WTC11 (cell line): Measurements from ENCODE around the gene WDR48. TPM values are rescaled to one million over a fixed set of nuclear protein-coding genes. Genes with fewer than 3 reads are reported as not detected.

Source experiments
- ATAC-seq: fragments of 200-7000 bp; cut with Tn5 transposase; 2 replicates; pipeline ENCODE4 v1.10.0; 2021; ENCODE audit warnings: mild to moderate bottlenecking, moderate library complexity
- CTCF ChIA-PET: fragments of 300-600 bp; sonication (Branson Sonifier 250); formaldehyde crosslinking; loops from one replicate; lab custom pipeline; 2021; ENCODE audit warnings: antibody characterized with exemption; lab: Charles Lee
- POLR2A ChIA-PET: fragments of 350-600 bp; sonication (Branson Sonifier 250); formaldehyde crosslinking; loops from one replicate; lab custom pipeline; 2021; ENCODE audit warnings: antibody characterized with exemption; lab: Charles Lee
- DNase-seq: peaks from one replicate; pipeline ENCODE4 v3.0.0; 2021; ENCODE audit warnings: low spot score
- H3K27ac Mint-ChIP-seq: 2 replicates; pipeline ENCODE4 v1.8.0; 2021; ENCODE audit warnings: mixed read lengths
- H3K27me3 Mint-ChIP-seq: 2 replicates; pipeline ENCODE4 v1.8.0; 2021; ENCODE audit warnings: low read depth, mild to moderate bottlenecking, moderate library complexity, mixed read lengths
- H3K36me3 Mint-ChIP-seq: 2 replicates; pipeline ENCODE4 v1.8.0; 2021; ENCODE audit warnings: mixed read lengths
- H3K4me1 Mint-ChIP-seq: 2 replicates; pipeline ENCODE4 v1.8.0; 2022; ENCODE audit warnings: mixed read lengths
- H3K4me3 Mint-ChIP-seq: 2 replicates; pipeline ENCODE4 v1.8.0; 2021; ENCODE audit warnings: mild to moderate bottlenecking, moderate library complexity, mixed read lengths
- H3K9me3 Mint-ChIP-seq: 2 replicates; pipeline ENCODE4 v1.8.0; 2021; ENCODE audit warnings: mixed read lengths
- ATF1 ChIP-seq: sonication (generic); formaldehyde crosslinking; IDR thresholded peaks from 2 replicates; pipeline ENCODE4 v1.8.1; 2023; ENCODE audit warnings: mild to moderate bottlenecking, moderate library complexity, missing genetic modification reagents
- CBFB ChIP-seq: sonication (generic); formaldehyde crosslinking; IDR thresholded peaks from 2 replicates; pipeline ENCODE4 v1.8.1; 2022; ENCODE audit warnings: mild to moderate bottlenecking, low read depth, missing genetic modification reagents
- FOXP1 ChIP-seq: sonication (generic); formaldehyde crosslinking; IDR thresholded peaks from 2 replicates; pipeline ENCODE4 v1.8.0; 2022; ENCODE audit warnings: missing genetic modification reagents, mild to moderate bottlenecking, moderate library complexity, borderline replicate concordance
- GTF2I ChIP-seq: fragments of 250-450 bp; sonication (Bioruptor Pico); conservative IDR thresholded peaks from 2 replicates; pipeline ENCODE4 v1.4.0; 2021; ENCODE audit warnings: mild to moderate bottlenecking
- JAZF1 ChIP-seq: fragments of 250-450 bp; sonication (Bioruptor Pico); IDR thresholded peaks from 2 replicates; pipeline ENCODE4 v1.9.0; 2021; ENCODE audit warnings: moderate library complexity, mild to moderate bottlenecking, inconsistent platforms
- NR1H2 ChIP-seq: sonication (generic); formaldehyde crosslinking; IDR thresholded peaks from 2 replicates; pipeline ENCODE4 v1.9.0; 2021; ENCODE audit warnings: mild to moderate bottlenecking, moderate library complexity, missing genetic modification reagents
- RORB ChIP-seq: fragments of 250-450 bp; sonication (Bioruptor Pico); IDR thresholded peaks from 2 replicates; pipeline ENCODE4 v1.9.0; 2021; ENCODE audit warnings: mild to moderate bottlenecking
- ZBTB21 ChIP-seq: sonication (generic); formaldehyde crosslinking; IDR thresholded peaks from 2 replicates; pipeline ENCODE4 v1.8.1; 2023; ENCODE audit warnings: mild to moderate bottlenecking, missing genetic modification reagents, borderline replicate concordance
- ZNF263 ChIP-seq: sonication (generic); formaldehyde crosslinking; IDR thresholded peaks from 2 replicates; pipeline ENCODE4 v1.8.1; 2022; ENCODE audit warnings: low read depth, mild to moderate bottlenecking, moderate library complexity, missing genetic modification reagents
- ZNF317 ChIP-seq: sonication (generic); formaldehyde crosslinking; IDR thresholded peaks from 2 replicates; pipeline ENCODE4 v1.8.1; 2023; ENCODE audit warnings: low read depth, mild to moderate bottlenecking, moderate library complexity, missing genetic modification reagents, borderline replicate concordance
- total RNA-seq: library from RNA; stranded (reverse); gene quantifications from 3 replicates; pipeline ENCODE4 v1.2.3, GENCODE V29; 2021
- TF ChIP-seq, protein P1 (sequence below): sonication (generic); formaldehyde crosslinking; IDR thresholded peaks from 2 replicates; pipeline ENCODE4 v1.8.1; 2022; ENCODE audit warnings: low read depth, missing genetic modification reagents, borderline replicate concordance
- TF ChIP-seq, protein P2 (sequence below): sonication (generic); formaldehyde crosslinking; IDR thresholded peaks from 2 replicates; pipeline ENCODE4 v1.8.1; 2022; ENCODE audit warnings: low read depth, mild to moderate bottlenecking, moderate library complexity, missing genetic modification reagents, borderline replicate concordance
- TF ChIP-seq, protein P3 (sequence below): sonication (generic); formaldehyde crosslinking; IDR thresholded peaks from 2 replicates; pipeline ENCODE4 v1.8.0; 2023; ENCODE audit warnings: missing genetic modification reagents
- TF ChIP-seq, protein P4 (sequence below): sonication (generic); formaldehyde crosslinking; IDR thresholded peaks from 2 replicates; pipeline ENCODE4 v1.8.0; 2023; ENCODE audit warnings: missing genetic modification reagents, mild to moderate bottlenecking, borderline replicate concordance
- TF ChIP-seq, protein P5 (sequence below): sonication (generic); formaldehyde crosslinking; IDR thresholded peaks from 2 replicates; pipeline ENCODE4 v1.8.1; 2022; ENCODE audit warnings: mild to moderate bottlenecking, moderate library complexity, missing genetic modification reagents
- TF ChIP-seq, protein P6 (sequence below): sonication (generic); formaldehyde crosslinking; IDR thresholded peaks from 2 replicates; pipeline ENCODE4 v1.8.1; 2022; ENCODE audit warnings: mild to moderate bottlenecking, missing genetic modification reagents, moderate library complexity, borderline replicate concordance

Gene WDR48
- total RNA-seq, 1 experiment from 2014 or later: 40.9 TPM

DNA sequence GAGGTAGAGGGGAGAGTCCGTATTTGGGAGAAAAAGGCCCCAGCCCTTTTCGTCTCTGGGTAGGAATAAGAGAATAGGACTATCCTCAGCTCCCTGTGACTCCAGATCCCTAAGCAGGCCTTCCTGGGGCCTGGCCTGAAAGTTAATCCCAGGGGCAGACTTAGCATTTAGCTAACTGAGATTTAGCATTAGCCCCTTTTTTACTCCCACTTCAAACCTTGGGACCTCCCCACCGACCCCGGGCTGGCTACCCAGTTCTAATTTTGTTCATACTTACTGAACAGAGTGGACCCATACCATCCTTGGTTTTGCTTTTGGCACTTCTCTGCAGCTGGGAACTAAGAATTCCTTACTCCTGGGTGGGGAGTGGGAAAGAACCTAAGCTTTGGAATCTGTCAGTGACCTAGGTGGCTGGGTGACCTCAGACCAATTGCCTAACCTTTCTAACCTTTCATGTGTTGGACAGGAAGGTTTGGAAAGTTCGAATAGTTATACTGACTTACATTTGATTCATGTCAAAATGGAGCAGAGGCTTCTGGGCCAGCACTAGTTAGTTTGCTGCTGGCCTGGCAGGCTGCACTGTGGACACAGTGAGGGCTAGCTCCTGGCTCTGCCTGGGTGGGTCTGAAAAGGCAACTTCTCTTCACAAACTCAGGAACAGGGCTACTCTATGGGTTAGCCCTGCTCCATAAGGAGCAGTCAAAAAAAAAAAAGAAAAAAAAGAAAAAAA lies 67.3 kb downstream of the WDR48 start:
- CTCF ChIA-PET: interaction anchor here (2.1 to 4.4 kb wide), 2 partner anchors 169 to 173 kb away, joined by 8 to 35 read pairs; no protein-coding TSS in a partner anchor
- Mint-ChIP-seq H3K27me3 (no peaks in the 10 kb centered on the region), H3K4me1 (no peaks in the 10 kb centered on the region)
- ATAC-seq: no peak
- TF ChIP-seq ZBTB21 (no peak), ZNF263 (CRISPR knock-in tag) (no peak), GTF2I (CRISPR knock-in tag) (no peak), NR1H2 (CRISPR knock-in tag) (no peak), CBFB (CRISPR knock-in tag) (no peak), RORB (CRISPR knock-in tag) (no peak), JAZF1 (no peak), ATF1 (CRISPR knock-in tag) (no peak), ZNF317 (CRISPR knock-in tag) (no peak), FOXP1 (CRISPR knock-in tag) (no peak)
- TF ChIP-seq, protein P1, sequence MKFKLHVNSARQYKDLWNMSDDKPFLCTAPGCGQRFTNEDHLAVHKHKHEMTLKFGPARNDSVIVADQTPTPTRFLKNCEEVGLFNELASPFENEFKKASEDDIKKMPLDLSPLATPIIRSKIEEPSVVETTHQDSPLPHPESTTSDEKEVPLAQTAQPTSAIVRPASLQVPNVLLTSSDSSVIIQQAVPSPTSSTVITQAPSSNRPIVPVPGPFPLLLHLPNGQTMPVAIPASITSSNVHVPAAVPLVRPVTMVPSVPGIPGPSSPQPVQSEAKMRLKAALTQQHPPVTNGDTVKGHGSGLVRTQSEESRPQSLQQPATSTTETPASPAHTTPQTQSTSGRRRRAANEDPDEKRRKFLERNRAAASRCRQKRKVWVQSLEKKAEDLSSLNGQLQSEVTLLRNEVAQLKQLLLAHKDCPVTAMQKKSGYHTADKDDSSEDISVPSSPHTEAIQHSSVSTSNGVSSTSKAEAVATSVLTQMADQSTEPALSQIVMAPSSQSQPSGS (CRISPR knock-in tag): no peak
- TF ChIP-seq, protein P2, sequence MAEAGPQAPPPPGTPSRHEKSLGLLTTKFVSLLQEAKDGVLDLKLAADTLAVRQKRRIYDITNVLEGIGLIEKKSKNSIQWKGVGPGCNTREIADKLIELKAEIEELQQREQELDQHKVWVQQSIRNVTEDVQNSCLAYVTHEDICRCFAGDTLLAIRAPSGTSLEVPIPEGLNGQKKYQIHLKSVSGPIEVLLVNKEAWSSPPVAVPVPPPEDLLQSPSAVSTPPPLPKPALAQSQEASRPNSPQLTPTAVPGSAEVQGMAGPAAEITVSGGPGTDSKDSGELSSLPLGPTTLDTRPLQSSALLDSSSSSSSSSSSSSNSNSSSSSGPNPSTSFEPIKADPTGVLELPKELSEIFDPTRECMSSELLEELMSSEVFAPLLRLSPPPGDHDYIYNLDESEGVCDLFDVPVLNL (CRISPR knock-in tag): no peak
- TF ChIP-seq, protein P3, sequence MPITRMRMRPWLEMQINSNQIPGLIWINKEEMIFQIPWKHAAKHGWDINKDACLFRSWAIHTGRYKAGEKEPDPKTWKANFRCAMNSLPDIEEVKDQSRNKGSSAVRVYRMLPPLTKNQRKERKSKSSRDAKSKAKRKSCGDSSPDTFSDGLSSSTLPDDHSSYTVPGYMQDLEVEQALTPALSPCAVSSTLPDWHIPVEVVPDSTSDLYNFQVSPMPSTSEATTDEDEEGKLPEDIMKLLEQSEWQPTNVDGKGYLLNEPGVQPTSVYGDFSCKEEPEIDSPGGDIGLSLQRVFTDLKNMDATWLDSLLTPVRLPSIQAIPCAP (CRISPR knock-in tag): no peak
- TF ChIP-seq, protein P4, sequence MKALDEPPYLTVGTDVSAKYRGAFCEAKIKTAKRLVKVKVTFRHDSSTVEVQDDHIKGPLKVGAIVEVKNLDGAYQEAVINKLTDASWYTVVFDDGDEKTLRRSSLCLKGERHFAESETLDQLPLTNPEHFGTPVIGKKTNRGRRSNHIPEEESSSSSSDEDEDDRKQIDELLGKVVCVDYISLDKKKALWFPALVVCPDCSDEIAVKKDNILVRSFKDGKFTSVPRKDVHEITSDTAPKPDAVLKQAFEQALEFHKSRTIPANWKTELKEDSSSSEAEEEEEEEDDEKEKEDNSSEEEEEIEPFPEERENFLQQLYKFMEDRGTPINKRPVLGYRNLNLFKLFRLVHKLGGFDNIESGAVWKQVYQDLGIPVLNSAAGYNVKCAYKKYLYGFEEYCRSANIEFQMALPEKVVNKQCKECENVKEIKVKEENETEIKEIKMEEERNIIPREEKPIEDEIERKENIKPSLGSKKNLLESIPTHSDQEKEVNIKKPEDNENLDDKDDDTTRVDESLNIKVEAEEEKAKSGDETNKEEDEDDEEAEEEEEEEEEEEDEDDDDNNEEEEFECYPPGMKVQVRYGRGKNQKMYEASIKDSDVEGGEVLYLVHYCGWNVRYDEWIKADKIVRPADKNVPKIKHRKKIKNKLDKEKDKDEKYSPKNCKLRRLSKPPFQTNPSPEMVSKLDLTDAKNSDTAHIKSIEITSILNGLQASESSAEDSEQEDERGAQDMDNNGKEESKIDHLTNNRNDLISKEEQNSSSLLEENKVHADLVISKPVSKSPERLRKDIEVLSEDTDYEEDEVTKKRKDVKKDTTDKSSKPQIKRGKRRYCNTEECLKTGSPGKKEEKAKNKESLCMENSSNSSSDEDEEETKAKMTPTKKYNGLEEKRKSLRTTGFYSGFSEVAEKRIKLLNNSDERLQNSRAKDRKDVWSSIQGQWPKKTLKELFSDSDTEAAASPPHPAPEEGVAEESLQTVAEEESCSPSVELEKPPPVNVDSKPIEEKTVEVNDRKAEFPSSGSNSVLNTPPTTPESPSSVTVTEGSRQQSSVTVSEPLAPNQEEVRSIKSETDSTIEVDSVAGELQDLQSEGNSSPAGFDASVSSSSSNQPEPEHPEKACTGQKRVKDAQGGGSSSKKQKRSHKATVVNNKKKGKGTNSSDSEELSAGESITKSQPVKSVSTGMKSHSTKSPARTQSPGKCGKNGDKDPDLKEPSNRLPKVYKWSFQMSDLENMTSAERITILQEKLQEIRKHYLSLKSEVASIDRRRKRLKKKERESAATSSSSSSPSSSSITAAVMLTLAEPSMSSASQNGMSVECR (CRISPR knock-in tag): no peak
- TF ChIP-seq, protein P5, sequence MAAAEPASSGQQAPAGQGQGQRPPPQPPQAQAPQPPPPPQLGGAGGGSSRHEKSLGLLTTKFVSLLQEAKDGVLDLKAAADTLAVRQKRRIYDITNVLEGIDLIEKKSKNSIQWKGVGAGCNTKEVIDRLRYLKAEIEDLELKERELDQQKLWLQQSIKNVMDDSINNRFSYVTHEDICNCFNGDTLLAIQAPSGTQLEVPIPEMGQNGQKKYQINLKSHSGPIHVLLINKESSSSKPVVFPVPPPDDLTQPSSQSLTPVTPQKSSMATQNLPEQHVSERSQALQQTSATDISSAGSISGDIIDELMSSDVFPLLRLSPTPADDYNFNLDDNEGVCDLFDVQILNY (CRISPR knock-in tag): no peak
- TF ChIP-seq, protein P6, sequence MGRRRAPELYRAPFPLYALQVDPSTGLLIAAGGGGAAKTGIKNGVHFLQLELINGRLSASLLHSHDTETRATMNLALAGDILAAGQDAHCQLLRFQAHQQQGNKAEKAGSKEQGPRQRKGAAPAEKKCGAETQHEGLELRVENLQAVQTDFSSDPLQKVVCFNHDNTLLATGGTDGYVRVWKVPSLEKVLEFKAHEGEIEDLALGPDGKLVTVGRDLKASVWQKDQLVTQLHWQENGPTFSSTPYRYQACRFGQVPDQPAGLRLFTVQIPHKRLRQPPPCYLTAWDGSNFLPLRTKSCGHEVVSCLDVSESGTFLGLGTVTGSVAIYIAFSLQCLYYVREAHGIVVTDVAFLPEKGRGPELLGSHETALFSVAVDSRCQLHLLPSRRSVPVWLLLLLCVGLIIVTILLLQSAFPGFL (CRISPR knock-in tag): no peak
- TF ChIP-seq, all 79 proteins: peak for 0
- Mint-ChIP-seq H3K27ac (no peak overlapping the region), H3K36me3 (no peaks in the 10 kb centered on the region), H3K9me3 (no peaks in the 10 kb centered on the region), H3K4me3 (no peak overlapping the region)
- POLR2A ChIA-PET: interaction anchor here (0.8 kb wide), 1 partner anchor 169 kb away, joined by 4 read pairs; no protein-coding TSS in a partner anchor
- no peak for DNase-seq
